ENCODE data around the gene ZNF511. TPM values are rescaled to one million over a fixed set of nuclear protein-coding genes. Genes with fewer than 3 reads are reported as not detected.

Gene ZNF511
- total RNA-seq, 1 experiment from 2014 or later: 15.2 TPM

DNA sequence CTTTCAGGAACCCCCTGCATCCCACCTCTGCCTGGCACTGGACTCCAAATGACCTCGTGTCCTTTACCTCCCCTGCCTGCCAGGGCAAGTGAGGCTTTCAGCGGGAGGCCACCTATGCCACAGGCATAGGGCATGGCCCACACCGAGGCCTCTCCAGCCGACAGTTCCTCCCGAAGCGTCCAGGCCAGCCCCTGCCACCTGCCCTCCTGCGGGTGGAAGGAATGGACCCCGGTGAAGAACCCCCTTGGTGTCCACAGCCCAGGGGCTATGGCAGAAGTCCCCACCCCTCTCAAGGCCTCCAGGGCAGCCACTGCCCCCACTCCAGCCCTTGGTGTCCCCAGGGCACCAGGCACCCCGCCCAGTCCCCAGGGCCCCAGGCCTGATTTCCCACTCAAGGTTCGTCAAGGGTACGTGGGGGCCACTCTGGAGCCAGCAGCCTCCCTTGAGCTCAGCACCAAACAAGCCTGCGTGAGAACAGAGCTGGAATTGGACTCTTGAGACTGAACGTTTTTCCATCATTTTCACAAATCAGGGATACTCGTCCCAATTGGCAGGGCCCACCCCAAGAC is 46.0 kb downstream of the ZNF511 start:
- in situ Hi-C loops (cut with HindIII; ENCODE audit: low pct_unique_long_range_greater_than_20kb, low sequenced_read_pairs): no loop called here
- DNase-seq (ENCODE audit: low read depth, low spot score): no peak

DNA sequence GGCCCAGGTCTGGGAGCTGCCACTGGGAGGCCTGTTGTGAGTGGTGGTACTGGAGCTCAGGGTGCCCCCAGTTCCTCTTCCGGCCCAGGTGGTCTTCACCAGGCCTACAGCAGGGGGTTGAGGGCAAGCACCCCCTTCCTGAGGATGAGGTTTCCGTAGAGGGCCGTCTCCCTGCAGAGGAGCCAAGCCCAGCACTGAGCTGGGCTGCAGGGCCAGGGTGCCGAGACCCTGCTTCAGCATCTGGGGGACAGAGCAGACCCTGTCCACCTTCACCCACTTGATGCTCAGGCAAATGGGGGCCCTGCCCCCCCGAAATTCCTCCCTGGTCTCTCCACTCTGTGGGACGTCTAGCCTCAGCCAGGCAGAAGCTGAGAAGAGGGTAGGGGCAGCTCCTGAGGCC is 46.6 kb downstream of the ZNF511 start:
- DNase-seq (ENCODE audit: low read depth, low spot score): no peak
- in situ Hi-C loops (cut with HindIII; ENCODE audit: low pct_unique_long_range_greater_than_20kb, low sequenced_read_pairs): no loop called here

DNA sequence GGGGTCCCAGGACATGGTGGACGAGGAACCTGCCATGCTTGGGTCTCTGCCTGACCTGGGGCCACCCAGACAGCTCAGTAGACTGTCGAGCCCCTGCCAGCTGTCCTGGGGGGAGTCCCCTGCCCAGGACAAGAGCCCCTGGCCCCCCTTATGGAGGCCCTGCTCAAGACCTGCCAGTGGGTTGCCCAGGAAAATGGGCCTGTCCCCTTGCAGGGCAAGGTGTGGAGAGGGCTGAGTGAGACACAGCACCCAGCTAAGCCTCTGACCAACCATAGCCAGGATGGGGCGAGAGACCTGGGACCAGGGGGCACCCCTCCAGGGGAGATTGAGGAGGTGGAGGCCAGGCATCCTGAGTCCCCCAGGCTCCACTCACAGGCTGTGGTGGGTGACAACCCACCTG is 47.3 kb downstream of the ZNF511 start:
- in situ Hi-C loops (cut with HindIII; ENCODE audit: low pct_unique_long_range_greater_than_20kb, low sequenced_read_pairs): no loop called here
- no peak for DNase-seq (ENCODE audit: low read depth, low spot score)

DNA sequence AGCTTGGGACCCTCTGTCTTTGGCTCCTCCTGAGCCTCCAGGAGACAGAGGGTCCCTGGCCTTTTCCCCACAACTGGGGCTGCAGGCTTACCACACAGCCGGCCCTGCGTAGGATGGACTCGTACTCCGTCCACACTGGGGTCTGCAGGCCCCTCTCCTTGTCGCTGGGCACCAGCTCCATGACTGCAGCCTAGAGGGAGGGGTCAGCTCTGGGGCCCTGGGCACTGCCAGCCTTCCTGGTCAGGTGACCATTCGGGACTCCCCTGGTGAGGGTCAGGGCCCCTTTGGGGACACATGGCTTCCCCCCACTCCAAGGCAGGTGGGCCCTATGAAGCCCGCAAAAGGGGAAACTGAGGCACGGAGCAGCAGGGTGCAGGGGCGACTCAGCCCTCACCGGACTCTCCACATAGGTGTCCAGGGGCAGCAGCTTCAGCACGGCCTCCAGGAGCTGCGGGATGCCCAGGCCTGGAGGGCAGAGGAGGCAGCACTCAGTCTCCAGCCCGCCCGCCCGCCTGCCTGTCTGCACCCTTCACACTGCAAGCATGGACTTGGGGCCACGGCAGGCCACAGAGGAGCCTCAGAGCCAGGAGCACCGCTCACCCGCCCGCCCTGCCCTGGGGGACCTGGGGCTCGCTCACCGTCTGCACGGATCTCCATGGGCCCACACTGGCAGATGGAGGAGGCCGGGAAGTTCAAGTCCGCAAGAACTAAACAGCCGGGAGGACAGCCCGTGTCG is 48.0 kb downstream of the ZNF511 start:
- in situ Hi-C loops (cut with HindIII; ENCODE audit: low pct_unique_long_range_greater_than_20kb, low sequenced_read_pairs): no loop called here
- no peak for DNase-seq (ENCODE audit: low read depth, low spot score)

DNA sequence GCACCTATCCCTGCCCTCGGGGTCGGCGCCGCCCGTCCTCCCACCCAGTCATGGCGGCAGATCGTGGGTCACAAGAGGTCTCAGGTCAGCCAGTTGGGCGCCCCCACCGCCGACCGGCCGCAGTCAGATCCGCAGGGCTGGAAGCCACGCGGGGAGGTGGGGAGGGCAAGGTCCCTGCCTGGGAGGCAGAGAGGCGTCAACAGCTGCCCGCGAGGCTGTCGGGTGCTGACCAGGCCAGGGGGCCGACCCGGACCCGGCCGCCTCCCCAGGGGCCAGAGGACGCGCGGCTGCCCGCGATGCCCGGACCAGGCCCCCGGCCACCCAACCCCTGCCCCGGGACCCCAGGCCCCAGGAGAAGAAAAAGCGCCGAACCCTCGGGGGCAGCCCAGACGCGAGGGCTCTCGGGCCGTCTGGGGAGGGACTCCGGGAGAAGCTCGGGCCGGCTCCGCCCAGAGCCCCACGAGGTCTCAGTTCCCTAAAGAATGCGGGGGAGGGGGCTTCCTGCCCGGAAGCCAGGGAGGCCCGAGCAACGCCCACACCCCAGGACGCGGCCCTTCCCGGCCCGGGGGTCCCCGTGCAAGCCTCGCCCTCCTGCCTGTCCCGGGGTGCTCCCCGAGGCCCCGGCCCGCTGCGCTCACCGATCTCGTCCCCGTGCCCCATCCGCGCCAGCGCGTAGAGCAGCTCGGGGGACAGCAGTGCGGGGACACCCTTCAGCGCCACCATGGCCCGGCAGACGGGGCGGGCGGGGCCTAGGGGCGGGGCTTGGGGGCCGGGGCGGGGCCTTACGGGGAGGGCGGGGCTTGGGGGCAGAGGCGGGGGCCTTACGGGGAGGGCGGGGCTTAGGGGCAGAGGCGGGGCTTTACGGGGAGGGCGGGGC is 48.8 kb downstream of the ZNF511 start, which contains the start of gene FUOM:
Gene FUOM (minus strand): TSS at position 735 of the 877 bp plus-strand sequence. CDS start 12 bp downstream, at position 723.
- DNase-seq (ENCODE audit: low read depth, low spot score): peak; percentile 58
- in situ Hi-C loops (cut with HindIII; ENCODE audit: low pct_unique_long_range_greater_than_20kb, low sequenced_read_pairs): no loop called here

DNA sequence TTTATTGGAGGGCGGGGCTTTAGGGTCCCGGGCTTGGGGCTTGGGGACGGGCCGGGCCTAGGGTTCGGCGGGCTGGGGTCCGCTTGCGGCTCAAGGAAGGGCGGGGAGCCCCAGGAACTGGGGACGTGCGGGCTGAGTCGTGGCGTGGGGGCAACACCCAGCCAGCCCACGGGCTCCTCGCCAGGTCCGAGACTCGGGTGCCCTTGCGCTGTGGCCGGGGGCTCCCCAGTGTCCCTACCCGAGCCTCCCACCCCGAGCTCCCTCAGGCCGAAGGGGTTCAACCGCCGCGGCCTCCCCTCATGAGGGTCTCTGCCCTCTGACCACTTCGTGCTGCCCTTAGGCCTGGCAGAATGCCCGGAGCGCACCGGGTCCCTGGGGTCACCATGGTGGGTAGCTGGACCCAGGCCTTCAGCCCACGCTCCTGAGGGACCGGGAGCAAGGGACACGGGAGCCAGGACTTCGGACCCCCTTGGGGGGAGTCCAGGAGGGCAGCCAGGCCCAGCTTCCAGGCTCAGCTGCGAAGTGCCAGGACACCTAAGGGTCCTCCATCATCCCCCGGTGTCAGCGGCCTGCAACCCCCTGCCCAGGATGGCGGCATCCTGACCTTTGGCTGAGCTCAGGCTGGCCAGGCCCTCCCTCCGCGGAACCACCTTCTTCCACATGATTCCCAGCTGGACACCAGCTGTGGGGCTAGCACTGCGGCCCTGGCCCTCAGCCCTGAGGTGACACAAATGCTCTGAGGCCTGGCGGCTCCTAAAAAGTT is 49.6 kb downstream of the ZNF511 start:
- in situ Hi-C loops (cut with HindIII; ENCODE audit: low pct_unique_long_range_greater_than_20kb, low sequenced_read_pairs): no loop called here
- DNase-seq (ENCODE audit: low read depth, low spot score): no peak

DNA sequence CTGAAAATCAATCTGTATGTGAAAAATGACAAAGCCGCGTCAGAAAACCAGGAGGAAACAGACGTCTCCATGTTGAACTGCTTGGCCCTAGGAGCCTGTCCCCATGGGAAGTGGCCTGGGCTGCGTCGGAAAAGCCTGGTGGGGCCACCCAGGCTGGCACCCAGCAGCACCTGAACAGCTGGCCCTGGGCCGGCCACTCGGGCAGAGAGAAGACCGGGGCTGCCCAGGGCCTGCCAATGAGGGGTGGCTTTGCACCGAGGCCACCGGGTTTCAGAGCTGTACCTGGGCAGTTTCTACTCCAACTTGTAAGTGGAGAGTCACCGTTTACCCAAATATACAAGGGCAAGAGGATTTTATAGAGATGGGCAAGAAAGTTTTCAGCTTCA is 50.2 kb downstream of the ZNF511 start:
- DNase-seq (ENCODE audit: low read depth, low spot score): no peak
- in situ Hi-C loops (cut with HindIII; ENCODE audit: low pct_unique_long_range_greater_than_20kb, low sequenced_read_pairs): no loop called here

DNA sequence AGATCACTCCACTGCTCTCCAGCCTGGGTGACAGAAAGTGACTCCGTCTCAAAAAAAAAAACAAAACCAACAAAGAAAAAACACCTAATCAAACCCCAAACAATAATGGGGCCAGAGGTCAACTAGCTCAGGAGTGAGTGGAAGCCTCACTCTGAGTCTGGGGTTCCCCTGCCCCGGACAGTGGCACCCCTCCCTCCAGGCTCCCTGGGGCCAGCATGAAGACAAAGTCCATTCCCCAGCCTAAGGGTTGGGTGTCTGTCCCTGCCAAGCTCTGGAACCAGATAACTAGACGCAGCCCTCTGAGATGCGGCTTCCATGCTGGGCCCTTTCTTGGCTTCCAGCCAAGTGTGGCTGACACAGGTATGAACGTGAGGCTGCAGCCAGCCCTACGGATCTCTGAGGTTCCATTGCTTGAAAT is 50.8 kb downstream of the ZNF511 start:
- in situ Hi-C loops (cut with HindIII; ENCODE audit: low pct_unique_long_range_greater_than_20kb, low sequenced_read_pairs): no loop called here
- DNase-seq (ENCODE audit: low read depth, low spot score): no peak

DNA sequence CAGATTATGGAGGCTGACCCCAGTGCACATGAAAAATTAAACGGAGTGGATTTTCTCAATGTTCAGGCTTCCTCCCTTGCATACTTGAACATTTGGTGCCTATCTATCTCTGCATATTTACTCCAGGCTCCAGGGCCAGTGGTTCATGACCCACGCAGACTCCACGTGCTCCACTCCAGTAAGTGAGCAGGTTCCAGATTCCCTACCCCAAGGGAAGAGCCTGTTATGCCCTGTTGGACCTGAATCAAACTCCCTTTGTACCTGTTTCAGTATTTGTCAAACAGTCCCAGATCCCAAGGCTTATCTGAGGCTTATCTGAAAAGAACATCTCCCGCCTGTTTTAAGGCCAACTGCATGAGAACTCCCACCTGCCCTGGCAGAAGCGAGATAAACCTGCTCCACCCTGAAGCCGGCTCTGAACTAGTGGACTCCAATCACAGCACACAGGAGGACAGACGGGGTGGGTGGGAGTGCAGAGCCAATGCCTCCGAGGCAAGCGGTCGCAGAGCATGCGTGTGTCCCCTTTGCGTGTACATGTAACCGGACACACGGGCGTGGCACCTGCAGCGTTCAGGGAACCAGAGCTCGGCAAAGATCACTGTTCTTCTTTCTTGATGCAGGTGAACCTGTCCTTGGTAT is 51.4 kb downstream of the ZNF511 start:
- in situ Hi-C loops (cut with HindIII; ENCODE audit: low pct_unique_long_range_greater_than_20kb, low sequenced_read_pairs): no loop called here
- DNase-seq (ENCODE audit: low read depth, low spot score): no peak

DNA sequence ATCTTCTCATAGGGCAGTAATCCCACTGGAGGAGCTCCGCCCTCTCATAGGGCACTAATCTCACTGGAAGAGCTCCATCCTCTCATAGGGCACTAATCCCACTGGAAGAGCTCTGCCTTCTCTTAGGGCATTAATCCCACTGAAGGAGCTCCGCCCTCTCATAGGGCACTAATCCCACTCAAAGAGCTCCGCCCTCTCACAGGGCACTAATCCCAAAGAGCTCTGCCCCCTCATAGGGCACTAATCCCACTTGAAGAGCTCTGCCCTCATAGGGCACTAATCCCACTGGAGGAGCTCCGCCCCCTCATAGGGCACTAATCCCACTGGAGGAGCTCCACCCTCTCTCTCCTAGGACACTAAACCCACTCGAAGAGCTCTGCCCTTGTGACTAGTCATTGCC is 52.5 kb downstream of the ZNF511 start:
- in situ Hi-C loops (cut with HindIII; ENCODE audit: low pct_unique_long_range_greater_than_20kb, low sequenced_read_pairs): no loop called here

DNA sequence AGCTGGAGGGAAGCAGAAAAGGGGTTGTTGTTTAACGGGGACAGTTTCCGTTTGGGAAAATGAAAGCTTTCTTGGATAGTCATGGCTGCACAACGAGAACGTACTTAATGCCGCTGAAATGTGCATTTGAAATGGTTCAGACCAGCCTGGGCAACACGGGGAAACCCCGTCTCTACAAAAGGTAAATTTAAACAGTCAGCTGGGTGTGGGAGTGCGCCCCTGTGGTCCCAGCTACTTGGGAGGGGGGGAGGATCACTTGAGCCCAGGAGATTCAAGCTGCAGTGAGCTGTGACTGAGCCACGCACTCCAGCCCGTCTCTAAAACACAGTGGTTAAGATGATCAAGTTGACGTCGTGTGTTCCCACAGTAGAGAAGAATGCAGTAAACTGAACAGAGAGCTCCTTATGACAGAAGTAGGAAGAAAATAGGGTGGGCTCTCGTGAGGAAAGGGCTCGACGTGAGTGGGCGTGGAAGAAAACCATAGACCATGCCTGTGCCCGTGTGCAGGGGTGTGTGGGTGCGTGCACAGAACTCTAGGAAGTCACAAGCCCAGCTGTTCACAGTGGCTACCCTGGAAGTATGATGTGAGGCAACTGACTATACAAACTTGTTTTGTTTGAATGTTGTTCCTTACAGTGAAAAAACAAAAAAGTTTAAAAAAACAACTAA is 53.2 kb downstream of the ZNF511 start:
- no peak for DNase-seq (ENCODE audit: low read depth, low spot score)
- in situ Hi-C loops (cut with HindIII; ENCODE audit: low pct_unique_long_range_greater_than_20kb, low sequenced_read_pairs): no loop called here

More for the DNA sequence above, 52.5 kb downstream of the ZNF511 start:
- no peak for DNase-seq (ENCODE audit: low read depth, low spot score)

Small RNA genes within 50 kb of the gene (small RNA-seq; reads per million reads assigned to genes)
- 0 reads per million in 2 experiments for gene BANF1P2

Other genes with a start within 250 kb of the ZNF511 start
- gene ADGRA1, start 221.0 kb upstream of the ZNF511 start, total RNA-seq (2014; rRNA removed; shearing (Covaris generic)): not detected in 2 replicates
- 0.34 and 0.45 TPM in 2 replicates for gene KNDC1, start 148.7 kb upstream of the ZNF511 start, total RNA-seq (2014; rRNA removed; shearing (Covaris generic))
- gene UTF1, start 78.7 kb upstream of the ZNF511 start, total RNA-seq (2014; rRNA removed; shearing (Covaris generic)): not detected in 2 replicates
- gene VENTX, start 71.1 kb upstream of the ZNF511 start, total RNA-seq (2014; rRNA removed; shearing (Covaris generic)): not detected in 2 replicates
- 0.05 and 0.64 TPM in 2 replicates for gene ADAM8, start 32.0 kb upstream of the ZNF511 start, total RNA-seq (2014; rRNA removed; shearing (Covaris generic))
- gene TUBGCP2, start within 50 bp of the ZNF511 start, total RNA-seq (2014; rRNA removed; shearing (Covaris generic)): 28.7 and 33.1 TPM in 2 replicates
- not detected in 2 replicates for gene CALY, start 28.0 kb downstream of the ZNF511 start, total RNA-seq (2014; rRNA removed; shearing (Covaris generic))
- not detected in 2 replicates for gene PRAP1, start 38.5 kb downstream of the ZNF511 start, total RNA-seq (2014; rRNA removed; shearing (Covaris generic))
- 22.1 and 30.2 TPM in 2 replicates for gene FUOM, start 49.1 kb downstream of the ZNF511 start, total RNA-seq (2014; rRNA removed; shearing (Covaris generic))
- gene ECHS1, start 64.4 kb downstream of the ZNF511 start, total RNA-seq (2014; rRNA removed; shearing (Covaris generic)): 80.6 and 90.4 TPM in 2 replicates
- gene PAOX, start 70.3 kb downstream of the ZNF511 start, total RNA-seq (2014; rRNA removed; shearing (Covaris generic)): 0.83 and 1.0 TPM in 2 replicates
- gene MTG1, start 85.2 kb downstream of the ZNF511 start, total RNA-seq (2014; rRNA removed; shearing (Covaris generic)): 34.9 and 38.5 TPM in 2 replicates
- gene SPRN, start 115.7 kb downstream of the ZNF511 start, total RNA-seq (2014; rRNA removed; shearing (Covaris generic)): not detected in 2 replicates
- 0.29 and 0.37 TPM in 2 replicates for gene SCART1, start 145.0 kb downstream of the ZNF511 start, total RNA-seq (2014; rRNA removed; shearing (Covaris generic))
- gene CYP2E1, start 218.4 kb downstream of the ZNF511 start, total RNA-seq (2014; rRNA removed; shearing (Covaris generic)): not detected in 2 replicates